GM19351 (cell line): ENCODE results near the gene MYRF.

Experiments used
- ATAC-seq: cut with Tn5 transposase; IDR thresholded peaks from one replicate; pipeline ENCODE4 v1.9.1; 2021; ENCODE audit warnings: mild to moderate bottlenecking, moderate library complexity; ENCODE audit not compliant: unreplicated experiment

MYRF gene

DNA sequence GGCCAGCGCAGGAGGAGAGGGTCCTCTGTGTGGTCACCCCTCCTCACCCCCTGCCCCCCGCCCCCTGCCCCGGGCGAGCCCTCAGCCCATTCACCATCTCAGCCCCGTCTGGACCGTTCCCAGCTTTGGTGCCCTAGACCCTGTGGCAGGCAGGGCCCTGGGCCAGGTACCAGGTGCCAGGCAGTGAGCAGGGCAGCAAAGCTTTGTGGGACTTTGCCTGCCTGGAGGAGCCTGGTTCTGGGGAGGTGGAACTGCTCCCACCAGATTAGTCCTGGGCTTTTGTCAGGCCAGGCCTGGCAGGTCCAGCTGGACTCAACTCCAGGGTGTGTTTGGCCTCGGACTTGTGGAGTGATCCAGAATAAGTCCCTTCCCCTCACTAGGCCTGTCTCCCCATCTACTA is 13.7 kb upstream of the MYRF start:
- ATAC-seq: no peak

DNA sequence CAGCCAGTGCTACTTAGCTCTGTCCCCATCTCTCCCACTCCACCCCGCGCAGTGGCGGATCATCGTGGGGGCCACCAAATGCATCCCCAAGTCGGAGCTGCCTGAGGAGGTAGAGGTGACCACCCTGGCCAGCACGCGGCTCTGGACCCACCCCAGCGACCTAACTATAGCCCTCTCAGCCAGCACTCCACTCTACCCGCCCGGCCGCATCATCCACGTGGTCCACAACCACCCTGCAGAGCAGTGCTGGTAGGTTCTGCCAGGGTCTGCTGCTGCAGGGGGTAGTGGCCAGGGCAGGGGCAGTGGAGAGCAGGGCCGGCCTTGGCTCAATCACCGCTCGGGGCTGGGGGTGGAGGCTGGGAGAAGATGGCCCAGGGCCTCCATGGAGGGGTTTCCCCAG is 13.0 kb upstream of the MYRF start:
- ATAC-seq: no peak

DNA sequence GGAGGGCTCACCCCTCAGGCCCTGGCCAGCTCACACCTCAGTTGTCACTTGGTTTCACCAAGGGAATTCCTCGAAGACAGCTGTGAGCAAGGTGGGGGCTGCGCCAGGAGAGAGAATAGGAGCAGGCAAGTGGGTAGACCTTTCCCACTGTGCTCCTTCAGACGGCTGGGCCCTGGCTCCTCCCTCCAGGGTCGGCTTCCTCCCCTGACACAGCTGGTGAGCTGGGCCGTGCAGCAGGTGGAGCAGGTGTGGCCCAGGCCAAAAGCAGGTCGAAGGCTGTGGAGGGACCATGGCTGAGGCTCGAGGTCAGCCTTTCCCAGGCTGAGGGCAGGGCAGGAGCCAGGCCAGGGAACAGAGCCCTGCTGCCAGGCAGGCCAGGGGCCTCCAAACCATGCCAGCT is 12.5 kb upstream of the MYRF start:
- no peak for ATAC-seq

GRCh38 chr11:61742391-61742790 is 10.0 kb upstream of the MYRF start:
- no peak for ATAC-seq

DNA sequence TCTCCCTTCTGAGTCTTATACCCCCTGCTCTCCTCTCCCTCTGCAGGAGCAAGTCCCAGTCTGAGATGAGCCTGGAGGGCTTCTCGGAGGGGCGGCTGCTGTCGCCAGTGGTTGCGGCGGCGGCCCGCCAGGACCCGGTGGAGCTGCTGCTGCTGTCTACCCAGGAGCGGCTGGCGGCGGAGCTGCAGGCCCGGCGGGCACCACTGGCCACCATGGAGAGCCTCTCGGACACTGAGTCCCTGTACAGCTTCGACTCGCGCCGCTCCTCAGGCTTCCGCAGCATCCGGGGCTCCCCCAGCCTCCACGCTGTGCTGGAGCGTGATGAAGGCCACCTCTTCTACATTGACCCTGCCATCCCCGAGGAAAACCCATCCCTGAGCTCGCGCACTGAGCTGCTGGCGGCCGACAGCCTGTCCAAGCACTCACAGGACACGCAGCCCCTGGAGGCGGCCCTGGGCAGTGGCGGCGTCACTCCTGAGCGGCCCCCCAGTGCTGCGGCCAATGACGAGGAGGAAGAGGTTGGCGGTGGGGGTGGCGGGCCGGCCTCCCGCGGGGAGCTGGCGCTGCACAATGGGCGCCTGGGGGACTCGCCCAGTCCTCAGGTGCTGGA is 8.8 kb upstream of the MYRF start:
- ATAC-seq: no peak

DNA sequence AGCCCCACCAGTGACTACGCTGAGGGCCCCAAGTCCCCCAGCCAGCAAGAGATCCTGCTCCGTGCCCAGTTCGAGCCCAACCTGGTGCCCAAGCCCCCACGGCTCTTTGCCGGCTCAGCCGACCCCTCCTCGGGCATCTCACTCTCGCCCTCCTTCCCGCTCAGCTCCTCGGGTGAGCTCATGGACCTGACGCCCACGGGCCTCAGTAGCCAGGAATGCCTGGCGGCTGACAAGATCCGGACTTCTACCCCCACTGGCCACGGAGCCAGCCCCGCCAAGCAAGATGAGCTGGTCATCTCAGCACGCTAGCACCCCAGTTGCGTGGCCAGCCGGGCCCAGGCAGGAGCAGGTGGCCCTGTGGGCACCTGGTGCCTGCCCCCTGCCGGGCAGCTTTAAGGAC is 8.3 kb upstream of the MYRF start:
- ATAC-seq: no peak

- ATAC-seq: no peak
Measured at GRCh38 chr11:61744609-61745156, 7.8 kb upstream of the MYRF start.

GRCh38 chr11:61745781-61746441 is 6.5 kb upstream of the MYRF start:
- no peak for ATAC-seq

DNA sequence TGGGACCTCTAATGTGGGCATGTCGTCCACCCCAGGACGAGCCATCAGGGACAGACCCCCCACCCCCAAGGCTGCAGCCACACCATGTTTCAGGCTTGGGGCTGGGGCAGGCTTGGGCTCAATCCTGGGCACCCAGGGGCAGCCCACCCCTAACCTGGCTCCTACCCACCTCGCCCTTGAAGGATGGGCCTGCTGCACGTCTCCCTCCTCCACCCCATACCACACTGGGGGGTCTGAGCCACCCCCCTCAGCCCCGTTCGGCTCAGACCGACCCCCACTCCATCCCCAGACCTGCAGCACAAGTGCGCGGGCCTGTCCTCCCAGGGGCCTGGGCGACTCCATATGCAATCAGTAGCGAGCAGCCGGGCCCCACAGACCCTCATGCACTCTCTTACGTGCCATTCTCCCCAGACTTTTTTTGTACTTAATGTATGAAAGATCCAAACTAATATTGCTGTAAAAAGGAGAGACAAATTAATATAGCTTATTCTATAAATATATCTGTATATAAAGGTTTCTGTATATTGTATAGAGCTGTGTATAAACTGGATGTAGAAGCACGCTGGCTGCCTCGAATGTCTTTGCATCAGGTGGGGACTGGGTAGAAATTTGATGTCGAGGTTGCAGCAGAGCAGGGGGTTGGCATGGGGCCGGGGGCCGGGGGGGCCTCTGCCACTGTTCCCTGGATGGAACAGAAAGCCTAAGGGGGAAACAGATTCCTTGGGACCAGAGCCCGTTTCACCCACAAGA is 5.8 kb upstream of the MYRF start:
- no peak for ATAC-seq

DNA sequence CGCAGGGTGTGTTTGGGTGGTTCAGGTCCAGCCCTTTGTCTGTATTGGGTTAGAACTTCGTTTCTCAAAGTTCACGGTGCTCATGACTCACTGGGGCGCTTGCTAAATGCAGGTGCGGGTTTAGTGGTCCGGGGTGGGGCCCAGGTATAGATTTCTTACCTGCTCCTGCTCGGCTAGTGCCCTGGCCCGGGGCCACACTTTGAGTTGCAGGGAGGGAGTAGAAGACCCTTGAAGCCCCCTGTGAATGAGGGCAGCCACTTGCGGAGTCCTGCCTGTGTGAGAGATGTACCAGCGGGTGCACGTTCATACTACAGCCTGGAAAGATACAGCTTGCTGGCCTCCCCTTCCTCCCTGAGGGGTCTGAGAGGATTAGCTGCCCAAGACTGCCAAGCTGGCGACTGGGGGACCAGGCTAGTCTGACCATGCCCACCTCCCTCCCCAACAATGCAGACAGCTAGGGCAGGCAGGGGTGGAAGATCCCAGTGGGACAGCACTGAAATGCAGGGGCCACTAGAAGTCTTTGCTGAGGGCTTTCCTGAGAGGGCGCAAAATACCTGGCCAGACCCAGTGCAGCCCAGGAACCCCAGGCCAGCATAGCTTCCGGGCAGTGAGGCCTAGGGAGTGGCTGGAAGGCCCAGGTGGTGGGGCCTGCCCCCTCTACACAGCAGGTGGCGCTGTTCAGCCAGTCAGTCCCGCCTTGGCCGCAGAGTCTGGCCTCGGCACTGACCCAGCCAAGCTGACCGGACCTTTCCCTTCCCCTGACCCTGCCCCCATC is 5.1 kb upstream of the MYRF start:
- peak; percentile 78 for ATAC-seq

DNA sequence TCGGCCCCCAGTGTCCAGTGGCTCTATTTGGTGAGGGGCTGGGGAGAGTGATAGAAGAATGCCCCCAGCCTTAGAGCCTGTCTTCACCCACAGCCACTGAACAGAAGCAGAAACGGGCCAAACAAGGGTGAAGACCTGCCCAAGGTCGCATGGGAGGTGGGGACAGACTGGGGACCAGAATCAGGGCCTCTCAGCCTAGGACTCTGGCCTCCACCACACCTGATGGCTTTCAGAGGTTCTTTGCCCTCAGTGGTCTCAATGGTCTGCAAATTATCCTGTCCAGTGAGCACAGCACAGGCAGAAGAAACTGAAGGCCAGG is 4.5 kb upstream of the MYRF start:
- ATAC-seq: no peak

GRCh38 chr11:61749591-61750217 is 2.7 kb upstream of the MYRF start:
- ATAC-seq: no peak

DNA sequence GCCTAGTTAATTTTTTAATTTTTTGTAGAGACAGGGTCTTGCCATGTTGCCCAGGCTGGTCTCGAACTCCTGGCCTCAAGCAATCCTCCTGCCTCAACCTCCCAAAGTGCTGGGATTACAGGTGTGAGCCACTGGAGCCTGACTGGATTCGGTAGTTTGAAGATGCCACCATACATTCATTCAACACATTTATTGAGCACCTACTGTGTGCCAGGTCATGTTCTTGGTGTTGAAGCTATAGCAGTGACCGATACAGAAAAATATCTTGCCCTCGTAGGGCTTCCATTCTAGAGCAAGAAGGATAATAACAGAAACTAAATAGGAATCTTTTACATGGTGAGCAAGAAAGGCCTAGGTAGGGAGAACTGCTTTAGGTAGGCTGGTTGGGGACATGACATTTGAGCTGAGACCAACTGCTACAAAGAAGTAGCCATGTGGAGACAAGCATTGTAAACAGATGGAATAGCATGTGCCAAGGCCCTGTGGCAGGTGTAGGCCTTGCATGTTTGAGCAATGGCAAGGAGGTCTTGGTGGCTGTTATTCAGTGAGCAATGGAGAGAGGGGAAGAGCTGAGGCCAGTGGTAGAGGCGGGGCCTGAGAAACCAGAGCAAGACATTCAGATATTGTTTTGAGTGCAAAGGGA is 1.7 kb upstream of the MYRF start:
- ATAC-seq: no peak

- ATAC-seq: no peak
Measured at GRCh38 chr11:61751384-61751783, 1.1 kb upstream of the MYRF start.

- no peak for ATAC-seq
Measured at GRCh38 chr11:61752925-61753521, 587 bp downstream of the MYRF start.

DNA sequence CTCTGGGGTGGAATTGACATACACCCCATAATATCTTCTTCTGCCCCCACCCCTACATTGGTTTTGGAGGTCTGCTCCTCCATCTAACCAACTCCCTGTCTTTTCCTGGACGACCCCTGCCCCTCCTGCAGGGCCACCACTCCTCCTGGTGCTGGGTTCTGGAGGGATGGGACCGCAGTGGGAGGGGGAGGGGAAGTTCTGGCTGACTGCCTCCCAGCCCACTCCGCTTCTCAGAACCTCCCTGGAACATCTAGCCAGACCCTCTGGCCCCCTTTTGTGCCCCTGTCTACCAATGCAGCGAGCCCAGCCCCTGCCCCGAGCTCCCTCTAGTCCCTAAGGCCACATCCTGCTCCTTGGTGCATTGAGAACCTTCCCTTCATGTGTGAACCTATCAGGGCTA is 1.2 kb downstream of the MYRF start:
- ATAC-seq: no peak

GRCh38 chr11:61754534-61755482 is 2.4 kb downstream of the MYRF start:
- no peak for ATAC-seq

DNA sequence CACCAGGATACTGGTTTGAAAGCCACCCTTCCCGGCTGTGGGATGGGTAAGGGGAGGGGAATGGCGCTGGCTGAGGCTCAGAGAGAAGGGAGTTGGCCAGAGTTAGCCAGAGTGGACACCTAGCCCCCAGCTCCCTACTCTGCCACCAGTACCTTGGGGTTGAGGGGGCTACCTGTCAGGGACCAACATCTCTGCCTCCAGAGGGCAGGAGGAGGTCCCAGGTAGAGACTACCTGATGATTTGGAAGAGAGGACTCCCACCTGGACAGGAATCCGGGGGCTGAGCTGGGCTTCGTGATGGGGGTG is 3.7 kb downstream of the MYRF start:
- no peak for ATAC-seq
